ENCODE results near the gene PIGW. TPM values are rescaled to one million over a fixed set of nuclear protein-coding genes. Genes with fewer than 3 reads are reported as not detected.

PIGW gene
- 10 to 100 TPM in 2 of 3 donors, 1 to 10 TPM in 1; 9.1 to 13.7 (median 12.2) TPM for polyA plus RNA-seq (ENCODE audit: insufficient read length in 3 of 3)
- long read RNA-seq, donor 1, partial matches to known transcripts: 0 of 3 reads
- long read RNA-seq, donor 1, other reads (novel, unspliced or antisense): 0 of 3 reads
- long read RNA-seq, donor 2, partial matches to known transcripts: 0 of 3 reads
- long read RNA-seq, donor 2, other reads (novel, unspliced or antisense): 0 of 3 reads
- long read RNA-seq, donor 3, transcript PIGW-205 (2 exons, 876 nt): major isoform, 7 of 11 reads
- long read RNA-seq, donor 3, partial matches to known transcripts: 0 of 11 reads
- long read RNA-seq, donor 3, other reads (novel, unspliced or antisense): 0 of 11 reads
- long read RNA-seq, donor 4, partial matches to known transcripts: 0 of 6 reads
- long read RNA-seq, donor 4, other reads (novel, unspliced or antisense): 0 of 6 reads
- long read RNA-seq, donor 5, partial matches to known transcripts: 0 of 2 reads
- long read RNA-seq, donor 5, other reads (novel, unspliced or antisense): 0 of 2 reads
- long read RNA-seq, donor 6, transcript PIGW-204 (2 exons, 2,312 nt): major isoform, 5 of 10 reads
- long read RNA-seq, donor 6, partial matches to known transcripts: 0 of 10 reads
- long read RNA-seq, donor 6, other reads (novel, unspliced or antisense): 0 of 10 reads
- long read RNA-seq, donor 7, partial matches to known transcripts: 0 of 5 reads
- long read RNA-seq, donor 7, other reads (novel, unspliced or antisense): 0 of 5 reads
- long read RNA-seq, donor 8, partial matches to known transcripts: 0 of 3 reads
- long read RNA-seq, donor 8, other reads (novel, unspliced or antisense): 0 of 3 reads
- long read RNA-seq, donor 9, partial matches to known transcripts: 0 of 3 reads
- long read RNA-seq, donor 9, other reads (novel, unspliced or antisense): 0 of 3 reads
- long read RNA-seq, donor 10, partial matches to known transcripts: 0 of 6 reads
- long read RNA-seq, donor 10, other reads (novel, unspliced or antisense): 0 of 6 reads
- long read RNA-seq, donor 11, partial matches to known transcripts: 0 of 5 reads
- long read RNA-seq, donor 11, other reads (novel, unspliced or antisense): 0 of 5 reads
- long read RNA-seq, donor 12, partial matches to known transcripts: 0 of 6 reads
- long read RNA-seq, donor 12, other reads (novel, unspliced or antisense): 0 of 6 reads
- long read RNA-seq, donor 13, partial matches to known transcripts: 0 of 1 reads
- long read RNA-seq, donor 13, other reads (novel, unspliced or antisense): 0 of 1 reads
- long read RNA-seq, donor 14: 0 reads
- long read RNA-seq, donor 15: 0 reads
- long read RNA-seq, donor 16, partial matches to known transcripts: 5 of 8 reads
- long read RNA-seq, donor 16, other reads (novel, unspliced or antisense): 0 of 8 reads

GRCh38 chr17:36534840-36535668, at the start of gene PIGW, which contains the start of gene MYO19:
PIGW (plus strand) TSS chr17:36534987; CDS start chr17:36537102, 2,115 bp downstream.
MYO19 (minus strand) TSS chr17:36534868; CDS start chr17:36532538, 2,330 bp downstream.
- DNase-seq: peak; percentile 86

DNA sequence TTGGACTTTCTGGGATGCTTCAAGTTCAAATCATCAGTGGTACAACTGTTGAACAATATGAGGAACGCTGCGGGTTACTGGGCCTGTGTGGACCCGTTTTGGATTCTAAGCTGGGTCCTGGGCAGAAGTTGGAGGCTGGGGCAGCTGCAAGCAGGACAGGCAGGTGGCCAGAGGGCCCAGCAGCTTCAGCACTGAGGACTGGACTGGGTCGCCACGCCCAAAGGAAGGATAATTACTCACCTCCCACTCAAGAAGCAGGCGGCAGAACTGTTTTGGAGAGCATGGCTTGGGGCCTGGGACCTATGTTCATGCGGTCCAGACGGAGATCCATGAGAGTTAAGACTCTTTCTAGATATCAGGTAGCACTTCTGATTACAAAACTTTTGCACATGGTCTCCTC, 49.8 kb upstream of the PIGW start:
- DNase-seq: no peak

DNA sequence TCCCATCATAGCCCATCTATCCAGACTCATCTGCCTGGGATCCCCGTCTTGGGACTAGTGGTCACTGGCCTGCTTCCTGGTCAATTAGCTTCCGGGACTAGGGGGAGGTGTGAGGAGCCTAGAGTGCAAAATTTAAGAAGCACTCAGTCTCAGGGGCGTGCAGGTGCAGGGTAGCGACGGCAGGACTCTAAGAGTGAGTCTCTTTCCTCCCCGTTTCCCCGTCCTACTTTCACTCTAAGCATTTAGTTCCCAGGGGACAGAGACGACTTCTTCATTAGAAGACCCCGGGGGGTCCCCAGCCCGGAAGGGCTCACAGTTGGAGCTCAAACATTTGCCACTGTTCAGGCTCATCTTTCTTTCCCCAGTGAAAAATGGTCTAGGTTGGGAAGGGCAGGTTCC, 49.0 kb upstream of the PIGW start:
- DNase-seq: peak; percentile 4

GRCh38 chr17:36486204-36487194, 48.3 kb upstream of the PIGW start, which contains the start of gene ZNHIT3:
ZNHIT3 (plus strand) TSS chr17:36486681; CDS start chr17:36486700, 19 bp downstream.
- DNase-seq: peak; percentile 93

DNA sequence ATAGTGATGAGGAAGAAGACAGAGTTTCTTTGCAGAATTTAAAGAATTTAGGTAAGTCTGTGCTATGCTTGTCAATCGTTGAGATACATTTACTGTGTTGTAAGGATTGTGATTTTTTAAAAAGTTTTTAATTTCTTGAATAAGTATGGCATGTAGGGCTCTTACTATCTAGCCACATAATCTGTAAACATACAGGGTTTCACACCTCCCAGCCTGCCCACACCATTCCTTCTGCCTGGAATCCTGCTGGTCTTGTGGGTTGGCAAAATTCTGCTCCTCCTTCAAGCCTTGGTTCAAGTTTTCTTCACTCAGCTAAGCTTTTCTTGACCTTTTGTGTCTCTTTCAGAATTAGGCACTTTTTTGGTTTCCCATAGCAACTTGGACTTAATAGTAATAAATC, 40.8 kb upstream of the PIGW start:
- DNase-seq: no peak

DNA sequence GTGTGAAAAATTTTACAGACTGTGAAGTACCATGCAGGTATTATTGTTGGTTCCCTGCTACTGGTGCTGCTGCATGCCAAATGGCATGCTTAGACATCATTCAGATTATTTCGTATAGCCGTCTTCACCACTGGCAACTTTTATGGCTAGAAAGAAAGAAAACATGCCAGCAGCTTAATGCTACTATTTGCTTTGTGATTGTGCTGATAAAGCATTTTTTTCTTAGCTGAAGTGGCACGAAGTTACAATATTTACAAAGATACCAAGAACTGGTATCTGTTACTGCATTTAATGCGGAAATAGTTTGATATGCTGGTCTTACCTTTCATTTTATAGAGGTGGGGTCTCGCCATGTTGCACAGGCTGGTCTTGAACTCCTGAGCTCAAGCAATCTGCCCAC, 40.1 kb upstream of the PIGW start:
- DNase-seq: no peak

GRCh38 chr17:36495076-36495578, 39.7 kb upstream of the PIGW start:
- no peak for DNase-seq

DNA sequence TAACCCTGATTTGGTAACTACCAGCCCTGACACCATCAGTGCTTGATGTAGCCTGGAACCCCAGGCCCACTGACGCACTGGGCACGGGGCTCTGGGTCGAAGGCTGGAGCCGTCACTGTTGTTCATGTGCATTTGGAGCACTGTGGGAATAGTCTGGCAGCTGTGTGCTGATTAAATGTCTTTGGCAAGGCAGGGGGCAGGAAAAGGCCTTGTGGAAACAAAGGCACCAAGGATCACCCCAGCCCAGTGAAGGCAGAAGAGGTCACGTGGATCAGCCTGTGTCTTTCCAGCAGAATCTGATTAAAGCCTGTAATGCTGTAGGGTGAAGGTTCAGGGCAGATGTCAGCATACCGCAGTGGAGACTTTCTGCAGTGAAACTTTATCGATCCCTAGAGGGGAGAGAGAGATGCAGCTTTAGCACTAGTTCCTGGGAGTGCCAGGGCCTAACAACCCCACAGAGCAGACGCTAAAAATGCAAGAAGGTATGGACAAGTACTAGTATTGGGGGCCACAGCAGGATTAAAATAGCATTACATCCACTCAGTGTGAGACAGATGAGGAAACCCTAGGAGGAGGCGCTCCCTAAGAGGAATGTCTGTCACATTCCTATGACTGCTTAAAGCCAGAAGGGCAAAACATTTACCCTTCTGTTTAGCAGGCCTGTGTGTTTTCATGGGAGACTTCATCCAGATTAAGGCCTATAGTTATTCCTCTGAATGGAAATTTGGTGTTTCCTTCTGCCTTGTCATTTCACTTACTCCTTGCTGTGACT, 38.6 kb upstream of the PIGW start:
- DNase-seq: no peak

DNA sequence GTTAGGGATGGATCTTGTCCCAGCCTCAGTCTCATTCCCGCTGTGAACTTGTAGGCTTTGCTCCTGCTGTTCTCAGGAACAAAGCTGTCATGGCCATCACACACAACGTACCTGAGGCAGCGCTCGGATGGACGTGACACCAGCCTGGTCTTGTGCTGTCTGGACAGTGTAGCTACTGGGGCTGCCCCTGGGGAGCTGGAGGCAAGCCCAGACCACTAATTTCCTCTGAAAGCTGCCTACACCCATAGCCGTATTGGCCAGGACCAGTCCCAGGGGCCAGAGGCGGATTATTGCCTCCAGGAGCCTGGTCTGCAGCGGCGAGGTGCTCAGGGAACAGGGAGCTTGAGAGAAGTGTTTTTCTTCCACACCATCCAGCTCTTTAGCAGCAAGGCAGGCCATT, 36.6 kb upstream of the PIGW start:
- DNase-seq: no peak

- DNase-seq: no peak
These were observed 36.1 kb upstream of the PIGW start for GRCh38 chr17:36498560-36499300.

DNA sequence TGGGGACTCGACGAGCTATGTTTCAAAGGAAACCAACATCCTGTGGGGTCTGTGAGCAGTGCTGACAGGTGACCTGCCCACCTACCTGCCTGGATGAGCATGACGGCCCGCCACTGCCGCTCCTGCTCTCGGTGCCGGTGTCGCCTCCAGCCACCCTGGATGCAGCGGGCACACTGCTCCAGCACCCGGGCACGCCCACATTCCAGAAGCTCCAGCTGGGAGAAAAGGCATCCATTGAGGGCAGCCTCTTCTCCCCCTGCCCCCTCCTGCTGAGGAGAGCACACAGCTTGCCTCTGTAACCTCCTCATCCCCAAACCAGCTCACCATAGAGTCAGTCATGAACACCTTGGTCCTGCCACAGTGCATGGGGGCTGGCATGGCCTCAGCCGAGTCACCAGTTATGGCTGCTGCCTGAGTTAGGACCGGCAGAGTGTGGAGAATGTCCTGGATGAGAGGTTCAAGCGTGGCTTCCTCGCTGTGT, 34.0 kb upstream of the PIGW start:
- DNase-seq: no peak

DNA sequence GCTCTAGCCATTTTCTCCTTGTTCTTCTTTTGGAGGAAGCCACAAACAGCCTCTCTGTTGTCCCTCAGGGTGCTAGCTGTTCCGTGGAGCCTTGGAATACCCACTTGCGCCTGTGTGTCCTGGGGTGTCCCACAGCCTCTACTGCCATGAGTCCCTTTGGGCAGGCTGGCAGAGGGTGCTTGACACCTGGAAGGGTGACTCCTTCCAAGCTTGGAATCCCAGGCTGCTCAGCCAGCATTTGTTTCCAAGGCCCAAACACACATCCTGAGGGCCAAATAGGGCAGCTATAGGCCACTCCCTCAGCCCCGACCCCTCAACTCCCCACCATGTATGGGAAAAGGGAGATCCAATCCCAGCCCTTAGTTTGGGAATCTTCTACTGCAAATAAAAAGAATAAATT, 33.4 kb upstream of the PIGW start:
- DNase-seq: no peak

- no peak for DNase-seq
These were observed 32.8 kb upstream of the PIGW start for GRCh38 chr17:36501963-36502362.

DNA sequence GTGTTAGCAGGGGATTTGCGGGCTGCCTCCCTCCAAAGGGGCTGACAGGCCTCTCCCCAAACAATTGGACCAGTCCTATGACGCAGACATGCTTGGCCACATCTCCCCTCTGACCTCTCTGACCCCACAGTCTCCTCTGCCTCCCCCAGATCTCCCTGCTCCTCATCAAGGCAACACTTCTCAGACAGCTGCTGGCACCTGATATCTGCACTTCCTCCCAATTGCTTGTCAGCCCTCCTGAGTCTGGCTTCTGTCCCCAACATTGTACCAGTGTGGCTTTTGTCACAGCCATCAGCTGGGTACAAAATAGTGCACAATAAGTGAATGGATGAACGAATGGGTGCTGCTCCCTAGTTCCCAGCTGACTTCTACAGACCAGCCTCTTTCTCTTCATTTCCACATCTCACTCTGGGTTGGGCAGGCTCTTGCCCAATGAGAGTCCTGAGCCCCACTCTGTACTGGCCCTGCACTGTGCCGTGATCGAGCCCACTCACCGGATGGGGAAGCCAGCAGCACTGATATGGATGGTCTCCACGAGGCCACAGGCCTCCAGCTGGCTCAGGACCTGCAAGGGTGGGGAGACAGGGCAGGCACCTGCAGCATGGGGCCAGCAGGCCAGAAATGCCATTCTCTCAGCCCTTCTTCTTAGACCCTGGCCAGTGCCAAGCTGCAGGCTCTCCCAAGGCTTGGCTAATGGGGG, 31.2 kb upstream of the PIGW start:
- no peak for DNase-seq

GRCh38 chr17:36504156-36504545, 30.6 kb upstream of the PIGW start:
- DNase-seq: no peak

DNA sequence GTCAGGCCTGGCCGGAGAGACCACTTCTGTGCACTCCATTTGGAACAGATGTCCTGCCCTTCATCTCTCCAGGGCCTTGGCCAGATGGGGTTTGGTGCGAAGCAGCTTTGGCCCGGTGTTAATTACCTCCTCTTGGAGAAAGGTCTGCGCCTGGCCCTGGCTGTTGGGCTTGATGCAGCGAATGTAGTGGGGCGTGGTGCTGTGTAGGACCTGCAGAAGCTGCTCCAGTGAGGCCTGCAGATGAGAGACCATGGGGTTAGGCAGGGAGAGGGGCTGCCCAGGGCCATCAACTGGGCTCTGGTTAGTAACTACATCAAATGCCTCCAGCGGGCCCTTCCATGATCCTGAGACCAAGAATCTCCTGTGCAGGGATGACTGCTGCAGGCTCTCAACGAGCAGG, 29.6 kb upstream of the PIGW start:
- DNase-seq: no peak
